ENCODE data around the gene LTBP2. TPM values are rescaled to one million over a fixed set of nuclear protein-coding genes. Genes with fewer than 3 reads are reported as not detected.
A peak's percentile ranks its signal among the peaks of the same experiment; 100 is the strongest.

LTBP2 gene
- total RNA-seq, 2 experiments from 2014 or later, result 0.10 to 0.31 TPM

- Mint-ChIP-seq H3K4me3 (no peak overlapping the region), H3K36me3 (no peaks in the 10 kb centered on the region), H3K4me1 (ENCODE audit: low read depth) (peaks cover 2% of the 10 kb centered on the region), H3K9me3 (no peaks in the 10 kb centered on the region), H3K27me3 (no peaks in the 10 kb centered on the region), H3K27ac (no peak overlapping the region)
- intact Hi-C loops (cut with micrococcal nuclease), result no loop called here
- ChIA-PET CTCF (no interaction called here), POLR2A (no interaction called here)
- no peak for DNase-seq
These were observed 76.2 kb downstream of the LTBP2 start for GRCh38 chr14:74535756-74536325.

GRCh38 chr14:74533576-74533975, 78.5 kb downstream of the LTBP2 start:
- ChIA-PET CTCF (no interaction called here), POLR2A (no interaction called here)
- peaks cover 2% of the 10 kb centered on the region for H3K4me1 Mint-ChIP-seq (ENCODE audit: low read depth)
- no peak overlapping the region for H3K27ac Mint-ChIP-seq
- no peaks in the 10 kb centered on the region for H3K9me3 Mint-ChIP-seq
- DNase-seq, result no peak
- no peaks in the 10 kb centered on the region for H3K36me3 Mint-ChIP-seq
- H3K27me3 Mint-ChIP-seq, result no peaks in the 10 kb centered on the region
- intact Hi-C loops (cut with micrococcal nuclease), result no loop called here
- no peak overlapping the region for H3K4me3 Mint-ChIP-seq

GRCh38 chr14:74532246-74532645, 79.8 kb downstream of the LTBP2 start:
- intact Hi-C loops (cut with micrococcal nuclease), result no loop called here
- no peak overlapping the region for H3K27ac Mint-ChIP-seq
- H3K36me3 Mint-ChIP-seq, result no peaks in the 10 kb centered on the region
- H3K27me3 Mint-ChIP-seq, result no peaks in the 10 kb centered on the region
- peaks cover 2% of the 10 kb centered on the region for H3K4me1 Mint-ChIP-seq (ENCODE audit: low read depth)
- H3K4me3 Mint-ChIP-seq, result no peak overlapping the region
- CTCF ChIA-PET, result interaction anchor here (1.4 kb wide), 1 partner anchor 80 kb away, joined by 3 read pairs; no protein-coding TSS in a partner anchor
- no peak for DNase-seq
- POLR2A ChIA-PET, result no interaction called here
- H3K9me3 Mint-ChIP-seq, result no peaks in the 10 kb centered on the region

GRCh38 chr14:74531467-74531866, 80.6 kb downstream of the LTBP2 start:
- POLR2A ChIA-PET, result no interaction called here
- no peaks in the 10 kb centered on the region for H3K27me3 Mint-ChIP-seq
- DNase-seq, result peak; percentile 24

GRCh38 chr14:74531006-74531405, 81.0 kb downstream of the LTBP2 start:
- ChIA-PET POLR2A (no interaction called here), CTCF (interaction anchor here (0.6 kb wide), 1 partner anchor 76 kb away, joined by 4 read pairs; no protein-coding TSS in a partner anchor)
- Mint-ChIP-seq H3K27me3 (no peaks in the 10 kb centered on the region), H3K9me3 (no peaks in the 10 kb centered on the region), H3K4me1 (ENCODE audit: low read depth) (peaks cover 2% of the 10 kb centered on the region), H3K36me3 (no peaks in the 10 kb centered on the region), H3K4me3 (no peak overlapping the region), H3K27ac (no peak overlapping the region)
- DNase-seq, result no peak
- intact Hi-C loops (cut with micrococcal nuclease), result no loop called here

More at GRCh38 chr14:74531467-74531866, 80.6 kb downstream of the LTBP2 start:
- Mint-ChIP-seq H3K9me3 (no peaks in the 10 kb centered on the region), H3K36me3 (no peaks in the 10 kb centered on the region), H3K4me3 (no peak overlapping the region), H3K4me1 (ENCODE audit: low read depth) (peaks cover 2% of the 10 kb centered on the region), H3K27ac (no peak overlapping the region)
- CTCF ChIA-PET, result interaction anchor here (0.6 kb wide), 1 partner anchor 76 kb away, joined by 4 read pairs; no protein-coding TSS in a partner anchor
- intact Hi-C loops (cut with micrococcal nuclease), result no loop called here

DNA sequence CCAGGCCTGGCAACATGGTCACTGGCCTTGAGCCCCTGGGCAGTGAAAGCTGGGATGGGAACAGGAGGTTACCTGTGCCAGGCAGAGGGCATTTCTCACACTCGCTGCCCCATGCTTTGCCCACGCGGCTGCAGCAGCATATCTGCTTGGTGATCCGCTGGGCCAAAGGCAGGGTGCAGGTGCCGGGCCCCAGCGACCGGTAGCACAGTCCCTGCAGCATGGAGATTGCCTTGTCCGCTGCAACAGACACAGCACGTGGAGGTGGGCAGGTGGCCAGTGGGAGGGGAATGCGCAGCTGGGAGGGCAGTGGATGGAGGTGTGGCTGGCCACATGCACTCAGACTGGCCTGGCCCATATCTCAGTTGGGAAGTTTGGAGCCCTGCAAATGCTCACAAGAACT, 83.2 kb downstream of the LTBP2 start:
- intact Hi-C loops (cut with micrococcal nuclease), result no loop called here
- Mint-ChIP-seq H3K27me3 (peaks cover 2% of the 10 kb centered on the region), H3K4me1 (ENCODE audit: low read depth) (peaks cover 2% of the 10 kb centered on the region)

GRCh38 chr14:74528406-74528805, 83.6 kb downstream of the LTBP2 start:
- Mint-ChIP-seq H3K27me3 (peaks cover 2% of the 10 kb centered on the region), H3K4me1 (ENCODE audit: low read depth) (peaks cover 2% of the 10 kb centered on the region), H3K36me3 (no peaks in the 10 kb centered on the region), H3K9me3 (no peaks in the 10 kb centered on the region), H3K27ac (no peak overlapping the region), H3K4me3 (no peak overlapping the region)
- no peak for DNase-seq
- CTCF ChIA-PET, result no interaction called here
- intact Hi-C loops (cut with micrococcal nuclease), result no loop called here
- POLR2A ChIA-PET, result no interaction called here

More for the DNA sequence above, 83.2 kb downstream of the LTBP2 start:
- CTCF ChIA-PET, result no interaction called here
- no peaks in the 10 kb centered on the region for H3K9me3 Mint-ChIP-seq
- H3K27ac Mint-ChIP-seq, result no peak overlapping the region
- no peak for DNase-seq
- POLR2A ChIA-PET, result no interaction called here
- H3K4me3 Mint-ChIP-seq, result no peak overlapping the region
- H3K36me3 Mint-ChIP-seq, result no peaks in the 10 kb centered on the region

DNA sequence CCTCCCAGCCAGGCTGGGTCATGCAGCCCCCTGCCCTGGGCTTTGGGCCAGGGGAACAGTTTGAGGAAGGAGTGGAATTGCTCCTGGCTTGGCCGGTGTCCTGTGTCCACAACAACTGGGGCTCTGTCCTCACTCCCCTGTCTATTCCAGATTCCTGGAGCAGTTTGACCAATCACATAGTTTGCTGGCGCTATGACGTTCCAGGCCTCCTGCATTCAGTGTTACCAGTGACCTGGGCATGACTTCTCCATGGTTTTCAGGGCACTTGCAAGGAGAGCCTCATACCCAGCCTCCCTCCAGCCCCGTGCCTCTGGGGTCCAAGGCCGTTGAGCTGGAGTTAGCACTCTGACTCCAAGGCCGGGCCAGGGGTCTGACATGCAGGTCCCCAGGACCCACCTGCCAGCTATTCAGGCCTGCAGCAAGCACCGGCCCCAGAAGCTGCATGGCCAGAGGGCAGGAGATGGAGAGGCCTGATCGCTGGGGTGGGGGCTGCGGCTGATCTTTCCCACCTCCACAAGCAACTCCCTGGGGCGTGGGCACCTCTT, 84.2 kb downstream of the LTBP2 start:
- ChIA-PET CTCF (no interaction called here), POLR2A (no interaction called here)
- H3K4me3 Mint-ChIP-seq, result no peak overlapping the region

GRCh38 chr14:74526854-74527585, 85.0 kb downstream of the LTBP2 start:
- no peak overlapping the region for H3K27ac Mint-ChIP-seq
- intact Hi-C loops (cut with micrococcal nuclease), result no loop called here
- H3K4me1 Mint-ChIP-seq (ENCODE audit: low read depth), result no peaks in the 10 kb centered on the region
- peaks cover 2% of the 10 kb centered on the region for H3K27me3 Mint-ChIP-seq
- ChIA-PET CTCF (interaction anchor here (0.7 to 1.0 kb wide), 3 partner anchors 30 to 485 kb away, joined by 3 read pairs; no protein-coding TSS in a partner anchor), POLR2A (no interaction called here)
- no peaks in the 10 kb centered on the region for H3K36me3 Mint-ChIP-seq
- H3K9me3 Mint-ChIP-seq, result no peaks in the 10 kb centered on the region
- DNase-seq, result no peak
- no peak overlapping the region for H3K4me3 Mint-ChIP-seq

More for the DNA sequence above, 84.2 kb downstream of the LTBP2 start:
- H3K9me3 Mint-ChIP-seq, result no peaks in the 10 kb centered on the region
- intact Hi-C loops (cut with micrococcal nuclease), result no loop called here
- no peaks in the 10 kb centered on the region for H3K36me3 Mint-ChIP-seq
- no peak overlapping the region for H3K27ac Mint-ChIP-seq
- H3K27me3 Mint-ChIP-seq, result peaks cover 2% of the 10 kb centered on the region
- no peak for DNase-seq
- H3K4me1 Mint-ChIP-seq (ENCODE audit: low read depth), result no peaks in the 10 kb centered on the region

- peaks cover 2% of the 10 kb centered on the region for H3K27me3 Mint-ChIP-seq
- H3K4me1 Mint-ChIP-seq (ENCODE audit: low read depth), result no peaks in the 10 kb centered on the region
- no peak overlapping the region for H3K27ac Mint-ChIP-seq
- intact Hi-C loops (cut with micrococcal nuclease), result no loop called here
- H3K36me3 Mint-ChIP-seq, result no peaks in the 10 kb centered on the region
- ChIA-PET CTCF (interaction anchor here (1.1 kb wide), 2 partner anchors 22 to 83 kb away, joined by 3 to 4 read pairs; no protein-coding TSS in a partner anchor), POLR2A (no interaction called here)
- H3K9me3 Mint-ChIP-seq, result no peaks in the 10 kb centered on the region
- no peak overlapping the region for H3K4me3 Mint-ChIP-seq
- no peak for DNase-seq
These were observed 86.6 kb downstream of the LTBP2 start for GRCh38 chr14:74525361-74525851.

DNA sequence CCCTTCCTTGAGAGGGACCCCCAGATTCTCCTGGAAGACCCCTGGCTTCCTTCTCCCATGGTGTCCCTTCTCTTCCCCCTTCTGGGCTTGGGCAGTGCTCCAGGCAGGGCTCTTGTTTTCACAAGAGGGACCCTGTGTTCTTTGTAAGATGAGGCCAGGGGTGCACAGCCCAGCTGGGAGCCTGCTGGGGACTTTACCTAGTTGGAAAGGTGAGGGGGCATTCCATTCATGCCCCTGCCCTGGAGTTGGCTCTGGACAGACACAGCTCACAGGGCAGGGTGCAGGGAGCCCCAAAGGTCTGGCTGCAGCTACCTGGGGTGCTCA, 87.3 kb downstream of the LTBP2 start:
- H3K36me3 Mint-ChIP-seq, result no peaks in the 10 kb centered on the region
- peaks cover 2% of the 10 kb centered on the region for H3K27me3 Mint-ChIP-seq
- H3K4me1 Mint-ChIP-seq (ENCODE audit: low read depth), result no peaks in the 10 kb centered on the region
- DNase-seq, result no peak
- ChIA-PET POLR2A (no interaction called here), CTCF (interaction anchor here (1.1 kb wide), 1 partner anchor 84 kb away, joined by 4 read pairs; no protein-coding TSS in a partner anchor)
- no peak overlapping the region for H3K4me3 Mint-ChIP-seq
- H3K9me3 Mint-ChIP-seq, result no peaks in the 10 kb centered on the region
- no peak overlapping the region for H3K27ac Mint-ChIP-seq
- intact Hi-C loops (cut with micrococcal nuclease), result no loop called here

DNA sequence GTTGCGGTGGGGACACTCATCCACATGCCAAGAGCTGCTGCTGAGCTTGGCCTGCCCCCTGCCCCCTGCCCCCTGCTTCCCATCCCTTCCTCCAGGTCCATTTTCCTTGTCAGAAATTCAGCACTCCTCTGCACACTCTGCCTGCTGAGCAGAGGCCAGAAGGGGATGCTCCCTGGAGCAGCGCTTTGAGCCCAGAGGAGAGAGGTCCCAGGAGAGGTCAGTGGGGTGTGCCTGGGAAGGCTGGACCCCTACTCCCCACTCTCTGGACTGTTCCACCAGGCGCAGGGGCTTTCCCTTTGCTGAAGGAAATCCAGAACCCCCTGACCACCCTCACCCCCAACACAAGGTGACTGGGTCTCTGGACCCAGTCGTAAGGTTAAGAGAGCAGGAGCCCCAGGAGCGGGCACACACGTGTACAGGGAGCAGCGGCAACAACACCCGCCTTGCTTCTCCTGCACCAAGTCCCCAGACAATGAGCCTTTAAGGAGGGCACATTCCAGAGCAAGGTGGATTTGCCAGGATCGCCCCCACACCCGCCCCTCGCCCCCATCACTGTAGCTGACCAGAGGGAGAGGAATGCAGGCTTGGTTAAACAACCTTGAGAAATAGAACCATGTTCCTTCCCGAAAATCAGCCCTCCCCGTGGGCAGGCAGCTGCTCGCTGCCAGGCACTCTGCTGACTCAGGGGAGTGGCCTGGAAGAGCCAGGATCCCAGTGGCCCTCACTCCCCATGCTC, 87.8 kb downstream of the LTBP2 start:
- intact Hi-C loops (cut with micrococcal nuclease), result no loop called here
- no peaks in the 10 kb centered on the region for H3K36me3 Mint-ChIP-seq
- H3K4me3 Mint-ChIP-seq, result no peak overlapping the region
- no peaks in the 10 kb centered on the region for H3K4me1 Mint-ChIP-seq (ENCODE audit: low read depth)
- POLR2A ChIA-PET, result no interaction called here
- no peak for DNase-seq
- no peaks in the 10 kb centered on the region for H3K9me3 Mint-ChIP-seq
- CTCF ChIA-PET, result no interaction called here
- no peak overlapping the region for H3K27ac Mint-ChIP-seq
- peaks cover 2% of the 10 kb centered on the region for H3K27me3 Mint-ChIP-seq
